ENCODE measurements around the gene BCAS2.

BCAS2 gene

DNA sequence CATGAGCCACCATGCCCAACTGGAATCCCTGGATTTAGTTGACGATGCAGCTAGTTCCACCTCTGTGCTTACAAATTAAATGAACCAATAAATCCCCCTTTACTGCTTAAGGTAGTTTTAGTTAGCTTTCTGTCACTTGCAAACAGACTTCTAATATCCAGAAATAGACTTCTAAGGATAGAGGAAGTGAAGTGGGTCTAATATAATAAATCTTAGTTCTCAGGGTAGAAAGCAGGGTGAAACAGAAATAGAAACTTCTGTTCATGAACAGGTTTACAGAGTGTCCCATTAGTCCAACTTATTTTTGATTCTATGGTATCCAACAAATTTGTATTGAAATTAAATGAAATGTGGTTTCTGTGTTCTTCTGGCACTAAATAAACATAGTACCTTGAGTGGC is 20.1 kb downstream of the BCAS2 start:
- Histone ChIP-seq H3K9me3 (ENCODE audit: control insufficient read depth, insufficient read depth, low read length) (no peaks in the 10 kb centered on the region), H3K36me3 (ENCODE audit: control insufficient read depth, insufficient read depth, low read length) (no peaks in the 10 kb centered on the region; the same call in 1 of the 2 replicates), H3K4me1 (ENCODE audit: control insufficient read depth, insufficient read depth, low read length) (no peaks in the 10 kb centered on the region), H3K4me3 (ENCODE audit: low read length) (no peak overlapping the region), H3K27me3 (ENCODE audit: control insufficient read depth, insufficient read depth, low read length) (no peaks in the 10 kb centered on the region), H3K27ac (ENCODE audit: low read length) (no peak overlapping the region)
- no CpG with 5 or more reads among the region's 1 CpG for WGBS (ENCODE audit: insufficient coverage, insufficient read length)
- no peak for DNase-seq (ENCODE audit: low read depth, low spot score)

GRCh38 chr1:114559356-114559755 is 22.1 kb downstream of the BCAS2 start:
- no peak overlapping the region for H3K27ac ChIP-seq (ENCODE audit: low read length)
- no peak for DNase-seq (ENCODE audit: low read depth, low spot score)
- H3K27me3 ChIP-seq (ENCODE audit: control insufficient read depth, insufficient read depth, low read length), result no peaks in the 10 kb centered on the region
- no CpG with 5 or more reads among the region's 3 CpGs for WGBS (ENCODE audit: insufficient coverage, insufficient read length)
- H3K36me3 ChIP-seq (ENCODE audit: control insufficient read depth, insufficient read depth, low read length), result no peaks in the 10 kb centered on the region
- no peaks in the 10 kb centered on the region for H3K4me1 ChIP-seq (ENCODE audit: control insufficient read depth, insufficient read depth, low read length)
- no peak overlapping the region for H3K4me3 ChIP-seq (ENCODE audit: low read length)
- H3K9me3 ChIP-seq (ENCODE audit: control insufficient read depth, insufficient read depth, low read length), result no peaks in the 10 kb centered on the region

DNA sequence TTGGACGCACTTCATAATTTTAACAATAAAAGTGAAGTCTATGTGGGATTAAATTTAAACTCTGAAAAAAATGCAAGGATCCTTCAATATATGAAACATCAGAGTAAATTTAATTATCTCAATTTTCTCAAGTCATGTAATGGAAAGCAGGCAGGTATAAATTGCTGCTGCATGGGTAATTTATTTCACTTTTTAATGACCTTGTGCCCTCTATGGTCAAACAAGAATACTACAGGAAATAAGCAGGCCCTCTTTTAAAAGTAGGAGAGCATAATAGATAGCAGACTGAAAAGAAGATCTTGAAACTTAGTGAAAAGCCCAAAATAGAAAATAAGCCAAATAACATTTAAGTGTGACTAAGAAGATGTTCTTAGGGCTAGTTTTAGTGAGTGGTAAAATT is 22.9 kb downstream of the BCAS2 start:
- Histone ChIP-seq H3K36me3 (ENCODE audit: control insufficient read depth, insufficient read depth, low read length) (no peaks in the 10 kb centered on the region), H3K4me3 (ENCODE audit: low read length) (no peak overlapping the region), H3K4me1 (ENCODE audit: control insufficient read depth, insufficient read depth, low read length) (no peaks in the 10 kb centered on the region), H3K27ac (ENCODE audit: low read length) (no peak overlapping the region), H3K27me3 (ENCODE audit: control insufficient read depth, insufficient read depth, low read length) (no peaks in the 10 kb centered on the region), H3K9me3 (ENCODE audit: control insufficient read depth, insufficient read depth, low read length) (no peaks in the 10 kb centered on the region)
- no peak for DNase-seq (ENCODE audit: low read depth, low spot score)
- no CpG with 5 or more reads among the region's 1 CpG for WGBS (ENCODE audit: insufficient coverage, insufficient read length)

GRCh38 chr1:114554577-114554976 is 26.8 kb downstream of the BCAS2 start:
- H3K27ac ChIP-seq (ENCODE audit: low read length), result no peak overlapping the region
- H3K4me3 ChIP-seq (ENCODE audit: low read length), result no peak overlapping the region
- H3K36me3 ChIP-seq (ENCODE audit: control insufficient read depth, insufficient read depth, low read length), result no peaks in the 10 kb centered on the region
- no peaks in the 10 kb centered on the region for H3K27me3 ChIP-seq (ENCODE audit: control insufficient read depth, insufficient read depth, low read length)
- DNase-seq (ENCODE audit: low read depth, low spot score), result no peak
- no peaks in the 10 kb centered on the region for H3K4me1 ChIP-seq (ENCODE audit: control insufficient read depth, insufficient read depth, low read length)
- no CpG with 5 or more reads among the region's 2 CpGs for WGBS (ENCODE audit: insufficient coverage, insufficient read length)
- no peaks in the 10 kb centered on the region for H3K9me3 ChIP-seq (ENCODE audit: control insufficient read depth, insufficient read depth, low read length)

GRCh38 chr1:114552106-114552639 is 29.2 kb downstream of the BCAS2 start:
- no peaks in the 10 kb centered on the region for H3K4me1 ChIP-seq (ENCODE audit: control insufficient read depth, insufficient read depth, low read length)
- no peaks in the 10 kb centered on the region for H3K36me3 ChIP-seq (ENCODE audit: control insufficient read depth, insufficient read depth, low read length)
- no peak for DNase-seq (ENCODE audit: low read depth, low spot score)
- no peak overlapping the region for H3K27ac ChIP-seq (ENCODE audit: low read length)
- H3K9me3 ChIP-seq (ENCODE audit: control insufficient read depth, insufficient read depth, low read length), result no peaks in the 10 kb centered on the region
- no CpG with 5 or more reads among the region's 7 CpGs for WGBS (ENCODE audit: insufficient coverage, insufficient read length)
- no peaks in the 10 kb centered on the region for H3K27me3 ChIP-seq (ENCODE audit: control insufficient read depth, insufficient read depth, low read length)
- H3K4me3 ChIP-seq (ENCODE audit: low read length), result no peak overlapping the region

DNA sequence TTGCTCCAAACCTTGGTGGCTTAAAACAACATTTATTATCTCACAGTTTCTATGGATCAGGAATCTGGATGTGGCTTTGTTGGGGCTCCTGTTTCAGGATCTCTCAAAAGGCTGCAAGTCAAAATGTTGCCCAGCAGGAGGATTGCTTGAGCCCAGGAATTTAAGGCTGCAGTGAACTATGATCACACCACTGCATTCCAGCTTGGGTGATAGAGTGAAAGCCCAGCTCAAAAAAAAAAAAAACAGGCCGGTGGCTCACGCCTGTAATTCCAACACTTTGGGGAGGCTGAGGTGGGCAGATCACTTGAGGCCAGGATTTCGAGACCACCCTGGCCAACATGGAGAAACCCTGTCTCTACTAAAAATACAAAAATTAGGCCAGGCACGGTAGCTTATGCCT is 30.0 kb downstream of the BCAS2 start:
- no peaks in the 10 kb centered on the region for H3K36me3 ChIP-seq (ENCODE audit: control insufficient read depth, insufficient read depth, low read length)
- no peak overlapping the region for H3K4me3 ChIP-seq (ENCODE audit: low read length)
- H3K4me1 ChIP-seq (ENCODE audit: control insufficient read depth, insufficient read depth, low read length), result no peaks in the 10 kb centered on the region
- no CpG with 5 or more reads among the region's 4 CpGs for WGBS (ENCODE audit: insufficient coverage, insufficient read length)
- peak; percentile 4 for DNase-seq (ENCODE audit: low read depth, low spot score)
- H3K9me3 ChIP-seq (ENCODE audit: control insufficient read depth, insufficient read depth, low read length), result no peaks in the 10 kb centered on the region
- H3K27ac ChIP-seq (ENCODE audit: low read length), result no peak overlapping the region
- H3K27me3 ChIP-seq (ENCODE audit: control insufficient read depth, insufficient read depth, low read length), result no peaks in the 10 kb centered on the region

GRCh38 chr1:114550336-114550735 is 31.1 kb downstream of the BCAS2 start:
- Histone ChIP-seq H3K9me3 (ENCODE audit: control insufficient read depth, insufficient read depth, low read length) (no peaks in the 10 kb centered on the region), H3K4me3 (ENCODE audit: low read length) (no peak overlapping the region), H3K36me3 (ENCODE audit: control insufficient read depth, insufficient read depth, low read length) (no peaks in the 10 kb centered on the region), H3K27ac (ENCODE audit: low read length) (no peak overlapping the region), H3K4me1 (ENCODE audit: control insufficient read depth, insufficient read depth, low read length) (no peaks in the 10 kb centered on the region), H3K27me3 (ENCODE audit: control insufficient read depth, insufficient read depth, low read length) (no peaks in the 10 kb centered on the region)
- no peak for DNase-seq (ENCODE audit: low read depth, low spot score)
- no CpG with 5 or more reads among the region's 2 CpGs for WGBS (ENCODE audit: insufficient coverage, insufficient read length)

- DNase-seq (ENCODE audit: low read depth, low spot score), result no peak
- Histone ChIP-seq H3K27ac (ENCODE audit: low read length) (no peak overlapping the region), H3K9me3 (ENCODE audit: control insufficient read depth, insufficient read depth, low read length) (no peaks in the 10 kb centered on the region), H3K36me3 (ENCODE audit: control insufficient read depth, insufficient read depth, low read length) (no peaks in the 10 kb centered on the region), H3K4me1 (ENCODE audit: control insufficient read depth, insufficient read depth, low read length) (no peaks in the 10 kb centered on the region), H3K4me3 (ENCODE audit: low read length) (no peak overlapping the region), H3K27me3 (ENCODE audit: control insufficient read depth, insufficient read depth, low read length) (no peaks in the 10 kb centered on the region)
- WGBS (ENCODE audit: insufficient coverage, insufficient read length), result no CpG with 5 or more reads among the region's 4 CpGs
Observed at GRCh38 chr1:114549137-114549536, 32.3 kb downstream of the BCAS2 start.

- WGBS (ENCODE audit: insufficient coverage, insufficient read length), result no CpG with 5 or more reads among the region's 1 CpG
- Histone ChIP-seq H3K27me3 (ENCODE audit: control insufficient read depth, insufficient read depth, low read length) (no peaks in the 10 kb centered on the region), H3K27ac (ENCODE audit: low read length) (no peak overlapping the region), H3K9me3 (ENCODE audit: control insufficient read depth, insufficient read depth, low read length) (no peaks in the 10 kb centered on the region), H3K4me3 (ENCODE audit: low read length) (no peak overlapping the region), H3K4me1 (ENCODE audit: control insufficient read depth, insufficient read depth, low read length) (no peaks in the 10 kb centered on the region), H3K36me3 (ENCODE audit: control insufficient read depth, insufficient read depth, low read length) (no peaks in the 10 kb centered on the region)
- DNase-seq (ENCODE audit: low read depth, low spot score), result no peak
Observed at GRCh38 chr1:114547076-114547475, 34.3 kb downstream of the BCAS2 start.

- no peaks in the 10 kb centered on the region for H3K27me3 ChIP-seq (ENCODE audit: control insufficient read depth, insufficient read depth, low read length)
- no peak overlapping the region for H3K4me3 ChIP-seq (ENCODE audit: low read length)
- no peak overlapping the region for H3K27ac ChIP-seq (ENCODE audit: low read length)
- H3K4me1 ChIP-seq (ENCODE audit: control insufficient read depth, insufficient read depth, low read length), result no peaks in the 10 kb centered on the region
- no peaks in the 10 kb centered on the region for H3K9me3 ChIP-seq (ENCODE audit: control insufficient read depth, insufficient read depth, low read length)
- WGBS (ENCODE audit: insufficient coverage, insufficient read length), result no CpG with 5 or more reads among the region's 2 CpGs
- no peaks in the 10 kb centered on the region for H3K36me3 ChIP-seq (ENCODE audit: control insufficient read depth, insufficient read depth, low read length)
- no peak for DNase-seq (ENCODE audit: low read depth, low spot score)
Observed at GRCh38 chr1:114545796-114546195, 35.6 kb downstream of the BCAS2 start.

DNA sequence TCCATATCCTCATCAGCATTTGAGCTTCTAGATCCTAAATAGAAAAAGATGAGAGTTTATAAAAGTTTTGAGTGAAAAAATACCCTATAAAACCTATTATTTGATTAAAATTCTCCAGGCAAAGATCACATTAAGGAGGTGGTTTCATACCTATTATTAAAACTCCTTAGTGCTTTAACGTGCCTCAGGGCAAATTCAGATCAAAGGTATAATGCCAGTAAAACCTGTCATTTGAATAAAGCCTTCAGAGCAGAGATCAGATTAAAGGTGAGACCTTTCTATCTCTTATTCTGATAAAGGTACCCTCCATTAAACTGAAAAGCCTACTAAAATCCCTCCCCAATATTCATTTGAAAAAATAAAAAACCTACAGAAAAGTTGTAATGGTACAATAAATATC is 36.1 kb downstream of the BCAS2 start:
- H3K27me3 ChIP-seq (ENCODE audit: control insufficient read depth, insufficient read depth, low read length), result no peaks in the 10 kb centered on the region
- no peak overlapping the region for H3K4me3 ChIP-seq (ENCODE audit: low read length)

More for the DNA sequence above, 36.1 kb downstream of the BCAS2 start:
- Histone ChIP-seq H3K36me3 (ENCODE audit: control insufficient read depth, insufficient read depth, low read length) (no peaks in the 10 kb centered on the region), H3K4me1 (ENCODE audit: control insufficient read depth, insufficient read depth, low read length) (no peaks in the 10 kb centered on the region), H3K27ac (ENCODE audit: low read length) (no peak overlapping the region), H3K9me3 (ENCODE audit: control insufficient read depth, insufficient read depth, low read length) (no peaks in the 10 kb centered on the region)
- WGBS (ENCODE audit: insufficient coverage, insufficient read length), result no CpG with 5 or more reads among the region's 1 CpG
- no peak for DNase-seq (ENCODE audit: low read depth, low spot score)

Measured in iPS DF 6.9 (cell line).